Smooth muscle cell (in vitro differentiated cells): Measurements from ENCODE around the gene SH3BP4. TPM values are rescaled to one million over a fixed set of nuclear protein-coding genes. Genes with fewer than 3 reads are reported as not detected.

Experiments
- DNase-seq: peaks from one replicate; lab custom pipeline; 2025; ENCODE audit not compliant: unreplicated experiment; lab: John Stamatoyannopoulos, UW
- H2AFZ ChIP-seq: fragments of 200-600 bp; sonication (generic); 2 replicates; pipeline ENCODE4 v1.6.0; 2016; ENCODE audit warnings: antibody characterized with exemption, low read depth, mild to moderate bottlenecking
- H3F3A ChIP-seq: fragments of 200-600 bp; sonication (generic); 2 replicates; pipeline ENCODE4 v1.6.0; 2017; ENCODE audit warnings: antibody characterized with exemption, low read depth
- H3K27ac ChIP-seq: fragments of 200-600 bp; sonication (generic); 2 replicates; pipeline ENCODE4 v1.5.1; 2016; ENCODE audit warnings: low read depth, mild to moderate bottlenecking
- H3K27me3 ChIP-seq: fragments of 200-600 bp; sonication (generic); 2 replicates; pipeline ENCODE4 v1.6.1; 2016; ENCODE audit warnings: low read depth, mild to moderate bottlenecking
- H3K36me3 ChIP-seq: fragments of 200-600 bp; sonication (generic); 2 replicates; pipeline ENCODE4 v1.5.1; 2016; ENCODE audit warnings: low read depth
- H3K4me1 ChIP-seq: fragments of 200-600 bp; sonication (generic); 2 replicates; pipeline ENCODE4 v1.5.1; 2016; ENCODE audit warnings: low read depth
- H3K4me2 ChIP-seq: fragments of 200-600 bp; sonication (generic); 2 replicates; pipeline ENCODE4 v1.6.0; 2016; ENCODE audit warnings: mild to moderate bottlenecking
- H3K4me3 ChIP-seq: fragments of 200-600 bp; sonication (generic); 2 replicates; pipeline ENCODE4 v1.5.1; 2016; ENCODE audit warnings: mild to moderate bottlenecking
- H3K79me2 ChIP-seq: fragments of 200-600 bp; sonication (generic); 2 replicates; pipeline ENCODE4 v1.6.0; 2016; ENCODE audit warnings: low read depth, mild to moderate bottlenecking
- H3K9ac ChIP-seq: fragments of 200-600 bp; sonication (generic); 2 replicates; pipeline ENCODE4 v1.6.0; 2016; ENCODE audit warnings: low read depth
- H3K9me3 ChIP-seq: fragments of 200-600 bp; sonication (generic); replicated peaks from 2 replicates; pipeline ENCODE4 v1.5.1; 2016; ENCODE audit warnings: low read depth
- H4K20me1 ChIP-seq: fragments of 200-600 bp; sonication (generic); 2 replicates; pipeline ENCODE4 v1.6.0; 2016; ENCODE audit warnings: low read depth
- WGBS: methylation state at CpG from one replicate; pipeline ENCODE4 v1.1.7; 2016; ENCODE audit warnings: low lambda C conversion rate; 5-methylcytosine and 5-hydroxymethylcytosine counted together
- polyA plus RNA-seq: library from polyadenylated mRNA; unstranded; fragments of >200 nt; fragmentation: Nextera tagmentation; extraction: Ambion mirVana; gene quantifications from 2 replicates; pipeline ENCODE4 v1.2.1, GENCODE V29; 2016
- total RNA-seq: library from RNA; depleted of rRNA; stranded (reverse); fragments of >200 nt; gene quantifications from 2 replicates; pipeline ENCODE4 v1.2.3, GENCODE V29; 2014
- TF ChIP-seq, protein P1 (sequence below): fragments of 200-600 bp; sonication (generic); IDR thresholded peaks from 2 replicates; pipeline ENCODE4 v1.5.1; 2017; ENCODE audit warnings: borderline replicate concordance, mild to moderate bottlenecking, antibody characterized with exemption; ENCODE audit not compliant: insufficient read depth, poor library complexity, severe bottlenecking

The SH3BP4 gene
- total and polyA plus RNA-seq, 2 experiments from 2014 or later, result 38.9 to 47.7 TPM

- Histone ChIP-seq H3K4me2 (no peak overlapping the region), H3K9me3 (no peaks in the 10 kb centered on the region), H2AFZ (no peak overlapping the region), H3K4me1 (peaks cover 9% of the 10 kb centered on the region), H3K27ac (no peak overlapping the region), H3K79me2 (no peaks in the 10 kb centered on the region), H3K27me3 (no peaks in the 10 kb centered on the region), H3F3A (no peaks in the 10 kb centered on the region), H3K4me3 (no peak overlapping the region), H3K36me3 (no peaks in the 10 kb centered on the region), H3K9ac (no peak overlapping the region), H4K20me1 (no peaks in the 10 kb centered on the region)
- DNase-seq, result no peak
- WGBS, result 92% methylated on average over 11 of the region's 11 CpGs
- TF ChIP-seq, protein P1, sequence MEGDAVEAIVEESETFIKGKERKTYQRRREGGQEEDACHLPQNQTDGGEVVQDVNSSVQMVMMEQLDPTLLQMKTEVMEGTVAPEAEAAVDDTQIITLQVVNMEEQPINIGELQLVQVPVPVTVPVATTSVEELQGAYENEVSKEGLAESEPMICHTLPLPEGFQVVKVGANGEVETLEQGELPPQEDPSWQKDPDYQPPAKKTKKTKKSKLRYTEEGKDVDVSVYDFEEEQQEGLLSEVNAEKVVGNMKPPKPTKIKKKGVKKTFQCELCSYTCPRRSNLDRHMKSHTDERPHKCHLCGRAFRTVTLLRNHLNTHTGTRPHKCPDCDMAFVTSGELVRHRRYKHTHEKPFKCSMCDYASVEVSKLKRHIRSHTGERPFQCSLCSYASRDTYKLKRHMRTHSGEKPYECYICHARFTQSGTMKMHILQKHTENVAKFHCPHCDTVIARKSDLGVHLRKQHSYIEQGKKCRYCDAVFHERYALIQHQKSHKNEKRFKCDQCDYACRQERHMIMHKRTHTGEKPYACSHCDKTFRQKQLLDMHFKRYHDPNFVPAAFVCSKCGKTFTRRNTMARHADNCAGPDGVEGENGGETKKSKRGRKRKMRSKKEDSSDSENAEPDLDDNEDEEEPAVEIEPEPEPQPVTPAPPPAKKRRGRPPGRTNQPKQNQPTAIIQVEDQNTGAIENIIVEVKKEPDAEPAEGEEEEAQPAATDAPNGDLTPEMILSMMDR, result no peak
Observed at GRCh38 chr2:234929002-234929401, 22.8 kb upstream of the SH3BP4 start.

GRCh38 chr2:234930397-234930796 is 21.4 kb upstream of the SH3BP4 start:
- no peak overlapping the region for H3K4me2 ChIP-seq
- no peaks in the 10 kb centered on the region for H3F3A ChIP-seq
- WGBS, result 91% methylated on average over 4 of the region's 4 CpGs
- peaks cover 9% of the 10 kb centered on the region for H3K4me1 ChIP-seq
- no peaks in the 10 kb centered on the region for H3K9me3 ChIP-seq
- no peak overlapping the region for H3K9ac ChIP-seq
- H3K4me3 ChIP-seq, result no peak overlapping the region
- H3K27ac ChIP-seq, result no peak overlapping the region
- no peaks in the 10 kb centered on the region for H3K36me3 ChIP-seq
- H2AFZ ChIP-seq, result no peak overlapping the region
- TF ChIP-seq, protein P1, result no peak
- H4K20me1 ChIP-seq, result no peaks in the 10 kb centered on the region
- DNase-seq, result no peak
- no peaks in the 10 kb centered on the region for H3K79me2 ChIP-seq
- no peaks in the 10 kb centered on the region for H3K27me3 ChIP-seq

DNA sequence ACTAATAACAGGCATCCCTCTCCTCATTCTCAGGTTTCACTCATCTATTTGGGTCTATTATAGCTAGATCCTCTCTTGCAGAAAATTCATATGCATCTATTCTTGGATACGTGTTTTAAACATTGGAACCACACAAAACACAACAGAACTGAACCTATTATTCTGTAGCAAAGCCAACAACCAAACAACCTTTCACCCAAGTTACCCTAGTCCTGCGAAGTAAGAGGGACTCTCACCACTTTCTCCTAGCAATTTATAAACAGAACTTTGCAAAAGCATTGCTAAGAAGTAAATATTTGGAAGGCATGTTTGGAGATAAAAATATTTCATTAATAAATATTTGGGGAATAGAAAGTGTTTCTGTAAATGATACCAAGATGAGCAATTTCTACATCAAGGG is 20.4 kb upstream of the SH3BP4 start:
- H3K9me3 ChIP-seq, result no peaks in the 10 kb centered on the region
- 95% methylated on average over 2 of the region's 2 CpGs for WGBS
- no peaks in the 10 kb centered on the region for H3K36me3 ChIP-seq
- no peak overlapping the region for H3K4me3 ChIP-seq
- no peak overlapping the region for H2AFZ ChIP-seq
- no peak for DNase-seq
- no peaks in the 10 kb centered on the region for H4K20me1 ChIP-seq
- H3K79me2 ChIP-seq, result no peaks in the 10 kb centered on the region
- no peak overlapping the region for H3K4me2 ChIP-seq
- no peaks in the 10 kb centered on the region for H3K27me3 ChIP-seq
- TF ChIP-seq, protein P1, result no peak
- H3K27ac ChIP-seq, result no peak overlapping the region
- H3K9ac ChIP-seq, result no peak overlapping the region
- peaks cover 9% of the 10 kb centered on the region for H3K4me1 ChIP-seq
- H3F3A ChIP-seq, result no peaks in the 10 kb centered on the region

DNA sequence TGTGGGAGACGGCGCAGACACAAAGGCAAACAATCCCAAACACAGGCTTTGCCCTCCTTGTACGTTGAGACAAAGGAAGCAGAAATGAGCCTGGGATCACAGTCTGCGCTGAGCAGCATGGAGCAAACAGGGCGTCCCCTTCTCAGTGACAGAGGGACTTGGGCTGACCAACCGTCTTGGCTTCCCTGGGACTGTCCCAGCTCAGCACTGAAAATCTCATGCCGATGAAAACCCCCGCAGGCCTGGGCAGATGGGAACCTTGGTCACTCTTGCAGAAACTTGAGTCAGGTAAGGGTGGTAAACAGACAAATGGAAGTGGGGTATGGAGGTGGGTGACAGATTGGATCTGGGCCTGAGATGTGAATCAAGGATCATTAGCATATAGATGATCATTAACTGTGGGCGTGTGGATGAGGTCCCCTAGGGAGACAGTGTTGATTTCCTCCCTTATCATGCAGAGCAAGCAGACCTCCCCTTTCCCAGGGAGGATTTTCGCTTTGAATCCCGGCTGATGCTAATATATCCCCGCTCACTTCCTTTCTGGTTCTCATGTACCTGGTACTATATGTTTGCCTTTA is 19.1 kb upstream of the SH3BP4 start:
- Histone ChIP-seq H3K79me2 (no peaks in the 10 kb centered on the region), H3K36me3 (no peaks in the 10 kb centered on the region), H3K9me3 (no peaks in the 10 kb centered on the region), H2AFZ (no peak overlapping the region), H3K4me3 (no peak overlapping the region), H3K27me3 (no peaks in the 10 kb centered on the region), H3F3A (no peaks in the 10 kb centered on the region), H3K9ac (no peak overlapping the region), H4K20me1 (no peaks in the 10 kb centered on the region), H3K27ac (no peak overlapping the region), H3K4me1 (peaks cover 9% of the 10 kb centered on the region), H3K4me2 (no peak overlapping the region)
- no peak for DNase-seq
- TF ChIP-seq, protein P1, result no peak
- 65% methylated on average over 12 of the region's 12 CpGs for WGBS
